HG02973 (cell line): ENCODE measurements around the gene UGT2B17.

Experiments used
- ATAC-seq: cut with Tn5 transposase; IDR thresholded peaks from one replicate; pipeline ENCODE4 v1.9.1; 2021; ENCODE audit warnings: moderate library complexity; ENCODE audit not compliant: unreplicated experiment

Gene UGT2B17

DNA sequence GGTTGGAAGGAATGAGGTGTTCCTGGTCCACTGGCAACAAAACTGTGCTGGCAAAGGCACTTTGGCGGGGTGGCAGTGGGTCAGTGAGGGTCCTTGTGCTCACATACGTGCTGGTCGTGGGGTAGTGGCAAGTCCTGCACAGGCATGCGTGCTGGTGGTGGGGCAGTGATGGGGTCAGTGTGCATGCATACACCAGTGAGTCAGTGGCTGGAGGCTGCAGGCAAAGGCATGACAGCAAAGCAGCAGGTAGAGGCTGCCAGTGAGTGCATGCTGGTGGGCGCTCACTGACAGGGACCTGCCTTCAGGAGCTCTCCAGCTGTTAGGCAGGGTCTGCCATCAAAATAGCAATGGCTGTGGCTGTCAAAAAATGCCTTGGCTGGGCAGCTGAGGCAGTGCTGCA, 86.8 kb downstream of the UGT2B17 start:
- no peak for ATAC-seq
